Adrenal gland (tissue), 12 donors: ENCODE results near the gene ANKRD24. TPM values are rescaled to one million over a fixed set of nuclear protein-coding genes. Genes with fewer than 3 reads are reported as not detected.

Experiments
- DNase-seq, 7 donors: peaks; one replicate each; pipeline ENCODE4 v3.0.0-alpha.2; 2019 to 2020
- H3K27ac ChIP-seq, 5 donors: fragments of 200-600 bp; sonication (generic) in 4 of 5; 1 replicate in 3 of 5; 2 replicates in 2 of 5; pipeline versions ENCODE4 v1.5.1 to v1.8.0; 2016 to 2020; ENCODE audit warnings: mild to moderate bottlenecking in 1 of 5
- H3K27me3 ChIP-seq: fragments of 200-600 bp; 2 replicates; pipeline ENCODE4 v1.8.0; 2021
- H3K36me3 ChIP-seq, 2 donors: fragments of 200-600 bp; replicated peaks in 1 of 2; 1 replicate in 1 of 2; 2 replicates in 1 of 2; pipeline versions ENCODE4 v1.5.1 to v1.8.0; 2018 to 2022
- H3K4me1 ChIP-seq, 2 donors: fragments of 200-600 bp; replicated peaks in 1 of 2; 1 replicate in 1 of 2; 2 replicates in 1 of 2; pipeline versions ENCODE4 v1.5.1 to v1.8.0; 2018 to 2021
- H3K4me3 ChIP-seq, 4 donors: fragments of 200-600 bp; sonication (generic) in 3 of 4; one replicate each; pipeline ENCODE4 v1.5.1; 2016 to 2018
- H3K9me3 ChIP-seq, 3 donors: fragments of 200-600 bp; sonication (generic) in 1 of 3; replicated peaks in 1 of 3; 1 replicate in 2 of 3; 2 replicates in 1 of 3; pipeline versions ENCODE4 v1.5.1 to v1.8.0; 2016 to 2021
- POLR2A ChIP-seq, 2 donors: fragments of 450-650 bp; IDR thresholded peaks; one replicate each; pipeline ENCODE4 v1.6.1; 2017; ENCODE audit warnings: antibody characterized with exemption in 2 of 2, mild to moderate bottlenecking in 2 of 2, moderate library complexity in 1 of 2
- WGBS, 4 donors: extraction: QIAGEN DNeasy Blood & Tissue Kit in 2 of 4; methylation state at CpG; one replicate each; pipeline versions ENCODE4 v1.1.5 to v1.1.7; 2013 to 2017; 5-methylcytosine and 5-hydroxymethylcytosine counted together
- intact Hi-C, 2 donors: fragments of 100-400 bp; cut with DNase I; formaldehyde crosslinking; loops; one replicate each; pipeline versions ENCODE4 v1.14.1 to v1.15.0; 2022 to 2023
- polyA plus RNA-seq, 3 donors: library from polyadenylated mRNA; stranded (reverse); fragments of 200-250 nt in 2 of 3; fragments of 350-450 nt in 1 of 3; fragmentation: Illumina TruSeq in 1 of 3; extraction: RNeasy Lipid Tissue Mini Kit (QIAGEN cat#74804) in 1 of 3; gene quantifications; one replicate each; pipeline ENCODE4 v1.2.3, GENCODE V29; 2013 to 2014
- total RNA-seq, 9 donors: library from RNA; depleted of rRNA in 4 of 9; stranded (reverse); fragments of >200 nt in 4 of 9; fragments of 120-200 nt in 1 of 9; fragmentation: NEBNext Ultra II Directional in 1 of 9; extraction: Animal tissue kit (Norgen Biotek cat#: 25700) in 1 of 9; gene quantifications; one replicate each; pipeline versions ENCODE4 v1.1.0 to v1.2.4, GENCODE V29; 2013 to 2023
- TF ChIP-seq, protein P1 (sequence below), 6 experiments: fragments of 450-650 bp in 4 of 6; fragments of 200-600 bp in 2 of 6; sonication (generic) in 1 of 6; IDR thresholded peaks; 1 replicate in 5 of 6; 2 replicates in 1 of 6; pipeline versions ENCODE4 v1.5.1 to v1.8.0; 2016 to 2021; ENCODE audit warnings: antibody characterized with exemption in 6 of 6, mild to moderate bottlenecking in 2 of 6, moderate library complexity in 1 of 6
- donor health status: healthy with polysubstance abuse.
- donor health status: Bipolar disorder and iron deficiency.
- donor health status: DM: yes; HTN: yes; CAD: no.
- donor health status: DM: no; HTN: no; CAD: no.
- donor health status: DM: no; HTN: no; CAD: no.
- donor health status: DM: yes; HTN: yes; CAD: no.

The ANKRD24 gene
- total and polyA plus RNA-seq, 12 donors, result 1.1 to 17.2 (median 3.2) TPM

DNA sequence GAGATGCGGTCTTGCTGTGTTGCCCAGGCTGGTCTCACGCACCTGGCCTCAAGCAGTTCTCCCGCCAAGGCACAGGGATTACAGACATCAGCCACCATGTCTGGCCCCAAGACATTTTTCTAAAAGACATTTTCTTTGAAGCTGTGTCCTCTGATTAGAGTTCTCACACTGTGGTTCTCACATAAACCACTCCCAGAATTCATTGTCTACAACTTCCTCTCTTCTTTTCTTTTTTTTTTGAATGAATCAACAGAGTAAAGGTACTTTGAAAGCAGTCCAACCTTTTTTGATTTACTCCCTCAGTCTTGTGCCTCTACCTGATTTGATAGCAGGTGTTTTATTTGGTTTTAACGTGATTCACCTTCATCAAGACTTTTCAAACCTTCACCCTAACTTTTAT is 82.3 kb downstream of the ANKRD24 start:
- intact Hi-C loops, result loop anchor here (5.0 to 10.0 kb wide), 2 partner anchors 87 to 260 kb away; no protein-coding TSS in a partner anchor
- Histone ChIP-seq H3K27ac (no peak overlapping the region), H3K9me3 (no peaks in the 10 kb centered on the region), H3K4me3 (no peak overlapping the region), H3K27me3 (no peaks in the 10 kb centered on the region), H3K36me3 (peaks cover 0 to 75% of the 10 kb centered on the region in 2 donors), H3K4me1 (no peaks in the 10 kb centered on the region)
- TF ChIP-seq, protein P1, sequence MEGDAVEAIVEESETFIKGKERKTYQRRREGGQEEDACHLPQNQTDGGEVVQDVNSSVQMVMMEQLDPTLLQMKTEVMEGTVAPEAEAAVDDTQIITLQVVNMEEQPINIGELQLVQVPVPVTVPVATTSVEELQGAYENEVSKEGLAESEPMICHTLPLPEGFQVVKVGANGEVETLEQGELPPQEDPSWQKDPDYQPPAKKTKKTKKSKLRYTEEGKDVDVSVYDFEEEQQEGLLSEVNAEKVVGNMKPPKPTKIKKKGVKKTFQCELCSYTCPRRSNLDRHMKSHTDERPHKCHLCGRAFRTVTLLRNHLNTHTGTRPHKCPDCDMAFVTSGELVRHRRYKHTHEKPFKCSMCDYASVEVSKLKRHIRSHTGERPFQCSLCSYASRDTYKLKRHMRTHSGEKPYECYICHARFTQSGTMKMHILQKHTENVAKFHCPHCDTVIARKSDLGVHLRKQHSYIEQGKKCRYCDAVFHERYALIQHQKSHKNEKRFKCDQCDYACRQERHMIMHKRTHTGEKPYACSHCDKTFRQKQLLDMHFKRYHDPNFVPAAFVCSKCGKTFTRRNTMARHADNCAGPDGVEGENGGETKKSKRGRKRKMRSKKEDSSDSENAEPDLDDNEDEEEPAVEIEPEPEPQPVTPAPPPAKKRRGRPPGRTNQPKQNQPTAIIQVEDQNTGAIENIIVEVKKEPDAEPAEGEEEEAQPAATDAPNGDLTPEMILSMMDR (IDR thresholded peaks at IDR 0.05), result no peak
- TF ChIP-seq POLR2A (IDR thresholded peaks at IDR 0.05), result no peak
- 80 to 85% (median 84%) methylated on average over 4 of the region's 4 CpGs for WGBS, 4 donors
- no peak for DNase-seq

DNA sequence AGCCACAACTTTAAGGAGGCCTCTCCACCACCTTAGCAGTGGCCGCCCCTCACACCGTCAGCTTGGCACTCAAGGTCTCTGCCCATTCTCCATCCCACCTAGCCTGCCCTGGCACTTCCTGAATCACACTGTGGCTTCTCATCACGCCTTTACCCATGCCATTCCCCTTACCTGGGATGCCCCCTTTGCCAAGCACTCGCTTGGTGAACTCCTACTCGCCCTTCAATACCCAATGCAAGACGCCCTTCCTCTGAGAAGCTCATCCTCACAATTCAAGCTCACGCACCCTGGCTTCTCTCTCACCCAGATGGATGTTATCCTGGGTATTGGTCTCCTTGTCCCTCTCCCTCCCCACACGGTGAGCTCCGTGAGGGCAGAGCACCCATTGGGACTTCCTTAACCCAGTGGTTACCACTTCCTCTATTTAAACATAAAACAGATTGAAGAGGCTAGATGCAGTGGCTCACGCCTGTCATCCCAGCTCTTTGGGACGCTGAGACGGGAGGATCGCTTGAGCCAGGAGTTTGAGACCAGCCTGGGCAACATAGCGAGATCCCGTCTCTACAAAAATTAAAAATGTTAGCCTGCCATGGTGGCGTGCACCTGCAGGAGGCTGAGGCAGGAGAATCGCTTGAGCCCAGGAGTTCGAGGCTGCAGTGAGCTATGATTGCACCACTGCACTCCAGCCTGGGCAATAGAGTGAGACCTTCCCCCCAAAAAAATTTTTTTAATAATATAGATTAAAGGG is 83.9 kb downstream of the ANKRD24 start:
- Histone ChIP-seq H3K4me3 (no peak overlapping the region), H3K9me3 (no peaks in the 10 kb centered on the region), H3K4me1 (no peaks in the 10 kb centered on the region), H3K36me3 (peaks cover 0 to 62% of the 10 kb centered on the region in 2 donors), H3K27ac (no peak overlapping the region), H3K27me3 (no peaks in the 10 kb centered on the region)
- DNase-seq, result no peak
- 78 to 90% (median 84%) methylated on average over 17 to 18 of the region's 18 CpGs for WGBS, 4 donors
- no peak for TF ChIP-seq POLR2A (IDR thresholded peaks at IDR 0.05)
- TF ChIP-seq, protein P1 (IDR thresholded peaks at IDR 0.05), result no peak
- intact Hi-C loops, result loop anchor here (5.0 to 10.0 kb wide), 2 partner anchors 86 to 258 kb away; no protein-coding TSS in a partner anchor

DNA sequence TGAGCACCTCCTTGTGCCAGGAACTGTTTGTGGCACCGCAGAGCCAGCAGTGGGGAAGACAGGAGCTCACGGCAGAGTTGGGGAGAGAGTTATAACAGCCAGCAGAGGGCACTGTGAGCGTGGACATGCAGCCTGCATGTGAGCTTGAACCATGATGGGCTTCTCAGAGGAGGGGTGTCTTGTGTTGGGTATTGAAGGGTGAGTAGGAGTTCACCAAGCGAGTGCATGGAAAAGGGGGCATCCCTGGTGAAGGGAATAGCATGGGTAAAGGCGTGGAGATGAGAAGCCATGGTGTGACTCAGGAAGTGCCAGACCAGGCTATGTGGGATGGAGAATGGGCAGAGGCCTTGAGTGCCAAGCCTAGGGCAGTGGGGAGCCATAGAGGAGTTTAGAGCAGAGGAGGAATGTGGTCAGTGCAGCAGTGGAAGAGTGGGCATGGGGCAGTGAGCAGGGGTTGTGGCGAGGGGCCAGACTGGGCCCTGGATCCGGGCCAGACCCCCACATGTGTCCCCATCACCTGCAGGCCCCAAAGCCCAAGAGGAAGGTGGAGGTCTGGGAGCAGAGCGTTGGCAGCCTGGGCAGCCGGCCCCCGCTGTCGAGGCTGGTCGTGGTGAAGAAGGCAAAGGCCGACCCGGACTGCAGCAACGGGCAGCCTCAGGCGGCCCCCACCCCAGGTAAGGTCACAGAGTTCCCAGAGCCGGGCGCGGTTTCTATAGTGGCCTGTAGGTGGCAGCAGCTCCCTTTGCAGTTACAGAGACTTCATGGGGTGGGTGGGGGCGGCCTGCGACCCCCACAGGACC is 84.8 kb downstream of the ANKRD24 start:
- H3K36me3 ChIP-seq, result peaks cover 0 to 53% of the 10 kb centered on the region in 2 donors
- H3K9me3 ChIP-seq, result no peaks in the 10 kb centered on the region
- 34 to 45% (median 38%) methylated on average over 12 to 21 of the region's 21 CpGs for WGBS, 4 donors
- no peak overlapping the region for H3K4me3 ChIP-seq
- H3K27ac ChIP-seq, result no peak overlapping the region
- intact Hi-C loops, result loop anchor here (5.0 to 10.0 kb wide), 2 partner anchors 85 to 258 kb away; no protein-coding TSS in a partner anchor
- TF ChIP-seq, protein P1 (IDR thresholded peaks at IDR 0.05), result peak; percentile 62 to 86 (median 76)
- TF ChIP-seq POLR2A (IDR thresholded peaks at IDR 0.05), result no peak
- H3K4me1 ChIP-seq, result no peaks in the 10 kb centered on the region
- DNase-seq, result peak in 5 of 7 donors; percentile 48 to 72 (median 52)
- H3K27me3 ChIP-seq, result no peaks in the 10 kb centered on the region
